Measurements from ENCODE around the gene SLC38A9. TPM values are rescaled to one million over a fixed set of nuclear protein-coding genes. Genes with fewer than 3 reads are reported as not detected.
A peak's percentile ranks its signal among the peaks of the same experiment; 100 is the strongest.

SLC38A9 gene
- total RNA-seq, 1 donor from 2014 or later, result 13.0 TPM

- no peak for ATAC-seq
These were observed 61.7 kb downstream of the SLC38A9 start for GRCh38 chr5:55650386-55650785.

DNA sequence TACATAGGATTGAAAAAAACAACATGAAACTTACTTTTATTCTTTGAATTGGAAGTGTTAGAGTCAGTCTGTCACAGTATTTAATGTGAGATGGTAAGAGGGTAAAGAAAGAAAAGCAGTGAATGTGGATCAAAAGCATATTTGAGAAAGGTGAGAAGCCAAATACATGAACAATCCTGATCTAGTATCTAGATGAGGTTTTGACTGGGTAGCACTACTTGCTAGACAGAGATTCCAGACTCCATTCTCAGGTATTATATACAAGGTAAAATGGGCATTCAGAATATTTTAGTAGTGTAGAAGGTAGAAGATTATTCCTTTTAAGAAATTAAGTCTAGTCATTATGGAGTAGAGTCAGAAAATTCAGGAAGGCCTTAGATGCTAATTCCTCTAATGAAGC, 62.2 kb downstream of the SLC38A9 start:
- ATAC-seq, result no peak

DNA sequence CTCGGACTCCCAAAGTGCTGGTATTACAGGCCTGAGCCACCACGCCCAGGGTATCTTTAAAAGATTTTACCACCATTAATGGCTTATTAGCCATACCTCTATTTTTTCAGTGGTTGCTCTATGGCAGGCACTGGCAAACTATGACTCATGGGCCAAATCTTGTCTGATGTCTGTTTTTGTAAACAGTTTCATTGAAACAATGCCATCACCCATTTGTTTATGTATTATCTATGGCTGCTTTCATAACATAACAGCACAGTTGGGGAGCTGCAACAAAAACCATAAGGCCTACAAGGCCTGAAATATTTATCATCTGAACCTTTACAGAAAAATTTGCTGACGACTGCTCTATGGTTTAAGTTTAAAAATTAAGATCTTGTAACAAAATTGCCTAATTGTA, 66.8 kb downstream of the SLC38A9 start:
- ATAC-seq, result no peak

GRCh38 chr5:55638455-55638854, 73.7 kb downstream of the SLC38A9 start:
- no peak for ATAC-seq

GRCh38 chr5:55638051-55638450, 74.1 kb downstream of the SLC38A9 start:
- ATAC-seq, result no peak

GRCh38 chr5:55636683-55637082, 75.4 kb downstream of the SLC38A9 start:
- peak; percentile 42 for ATAC-seq

- no peak for ATAC-seq
These were observed 75.9 kb downstream of the SLC38A9 start for GRCh38 chr5:55636177-55636576.

GRCh38 chr5:55634866-55635265, 77.3 kb downstream of the SLC38A9 start:
- ATAC-seq, result no peak

- ATAC-seq, result no peak
These were observed 77.8 kb downstream of the SLC38A9 start for GRCh38 chr5:55634209-55634805.

DNA sequence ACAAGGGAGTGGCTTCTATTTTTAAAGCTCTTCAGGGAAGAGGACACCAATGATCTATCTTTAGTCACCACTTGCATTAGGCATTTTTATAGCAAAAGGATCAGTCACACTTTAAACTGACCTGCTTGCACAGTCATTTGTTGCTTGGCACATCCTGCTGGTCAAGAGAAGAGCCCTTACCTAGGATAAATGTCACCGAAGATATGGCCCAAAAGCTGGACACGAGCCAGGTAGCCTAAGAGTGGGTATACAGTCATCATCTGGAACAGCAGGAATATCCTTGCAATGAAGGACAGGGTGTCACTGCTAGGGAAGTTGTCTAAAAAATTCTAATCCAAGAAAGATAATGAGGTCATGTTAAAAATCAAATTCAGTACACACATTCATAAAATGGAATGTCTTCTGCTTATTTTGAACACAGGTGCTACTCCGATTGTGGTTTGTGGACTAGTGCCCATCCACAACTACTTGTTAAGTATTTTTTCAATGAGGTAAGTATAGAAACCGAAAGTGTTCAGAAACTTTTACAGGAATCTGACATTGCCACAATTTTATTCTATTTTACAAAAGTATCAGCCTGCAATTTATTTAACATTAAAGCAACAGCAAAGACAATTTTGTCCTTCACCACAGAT, 78.4 kb downstream of the SLC38A9 start:
- ATAC-seq, result peak; percentile 63

- no peak for ATAC-seq
These were observed 82.3 kb downstream of the SLC38A9 start for GRCh38 chr5:55629815-55630214.

DNA sequence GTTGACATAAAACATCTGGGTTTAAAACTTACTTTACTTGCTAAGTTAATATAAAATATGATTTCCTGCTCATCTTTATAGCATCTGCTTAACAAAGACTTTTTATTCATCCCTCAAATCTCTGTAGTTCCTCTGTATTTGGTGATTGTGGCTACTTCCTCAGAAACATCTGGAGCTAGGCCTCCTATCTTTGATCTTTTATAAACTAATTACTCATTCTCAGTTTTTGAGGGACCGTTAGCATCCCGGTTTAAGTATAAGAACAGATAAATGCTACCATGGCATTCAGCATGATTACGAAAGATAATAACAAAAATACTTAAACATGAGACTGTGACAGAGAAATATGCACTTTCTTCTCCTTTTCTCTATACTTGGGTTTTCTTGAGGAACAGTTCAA, 85.3 kb downstream of the SLC38A9 start:
- no peak for ATAC-seq

DNA sequence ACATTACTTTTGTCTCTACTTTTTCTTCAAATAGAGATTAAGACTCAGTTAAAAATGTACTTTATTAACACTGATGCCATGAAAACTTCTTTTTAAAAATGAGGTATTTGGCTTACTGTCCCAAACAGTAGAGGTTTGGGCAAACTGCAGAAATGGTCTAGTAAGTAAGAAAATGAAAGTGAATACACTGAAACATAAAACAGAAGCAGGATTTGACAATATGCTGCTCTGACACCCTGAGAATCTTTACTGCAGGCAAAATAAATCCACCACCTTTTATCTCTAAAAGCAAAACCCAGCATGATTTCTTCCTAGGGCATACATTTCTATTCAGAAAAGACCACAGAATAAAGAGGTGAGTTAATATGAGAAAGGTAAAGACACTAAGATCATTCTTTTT, 86.2 kb downstream of the SLC38A9 start:
- ATAC-seq, result no peak

- ATAC-seq, result no peak
These were observed 86.6 kb downstream of the SLC38A9 start for GRCh38 chr5:55625589-55625909.

- no peak for ATAC-seq
These were observed 87.1 kb downstream of the SLC38A9 start for GRCh38 chr5:55624841-55625588.

DNA sequence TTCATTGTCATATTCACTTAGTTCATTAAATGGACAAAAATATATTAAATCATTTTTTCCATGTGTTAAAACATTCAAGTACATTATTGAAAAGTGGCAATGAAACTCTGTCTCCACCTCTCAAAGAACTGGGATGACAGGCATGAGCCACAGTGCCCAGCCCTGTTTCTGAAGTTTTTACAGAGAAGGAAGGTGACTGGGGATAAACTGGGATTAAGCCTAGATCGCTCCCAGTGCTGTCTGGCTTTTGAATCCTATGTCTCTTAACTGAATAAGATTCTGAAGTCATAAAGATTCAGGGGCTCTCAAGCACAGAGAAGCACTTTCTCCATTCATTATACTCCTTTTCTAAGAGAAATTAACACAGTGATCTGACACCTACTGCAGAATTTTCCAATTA, 88.3 kb downstream of the SLC38A9 start:
- ATAC-seq, result peak; percentile 69

- no peak for ATAC-seq
These were observed 89.7 kb downstream of the SLC38A9 start for GRCh38 chr5:55622460-55622859.

GRCh38 chr5:55621229-55621628, 90.9 kb downstream of the SLC38A9 start:
- ATAC-seq, result no peak

- no peak for ATAC-seq
These were observed 91.4 kb downstream of the SLC38A9 start for GRCh38 chr5:55620766-55621160.

- no peak for ATAC-seq
These were observed 91.9 kb downstream of the SLC38A9 start for GRCh38 chr5:55620009-55620765.

DNA sequence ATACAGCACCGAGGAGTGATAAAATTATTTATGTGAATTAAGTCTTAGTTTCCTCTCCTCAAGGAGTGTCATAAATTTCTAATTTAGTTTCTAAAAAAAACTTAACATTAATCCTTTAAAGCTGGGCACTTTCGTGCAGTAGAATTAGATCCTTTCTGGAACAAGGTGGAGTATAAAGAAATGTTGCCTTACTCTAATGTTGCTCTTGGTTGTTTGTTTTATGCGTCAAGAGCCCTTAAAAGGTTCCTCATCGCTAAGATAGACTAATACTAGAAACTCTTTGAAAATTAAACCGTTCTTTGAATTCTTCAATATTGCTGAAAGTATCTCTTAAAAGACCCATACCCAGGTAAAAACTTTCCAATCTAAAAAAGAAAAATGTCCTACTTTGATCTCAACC, 93.8 kb downstream of the SLC38A9 start:
- ATAC-seq, result no peak

- ATAC-seq, result no peak
These were observed 98.8 kb downstream of the SLC38A9 start for GRCh38 chr5:55613112-55613868.

DNA sequence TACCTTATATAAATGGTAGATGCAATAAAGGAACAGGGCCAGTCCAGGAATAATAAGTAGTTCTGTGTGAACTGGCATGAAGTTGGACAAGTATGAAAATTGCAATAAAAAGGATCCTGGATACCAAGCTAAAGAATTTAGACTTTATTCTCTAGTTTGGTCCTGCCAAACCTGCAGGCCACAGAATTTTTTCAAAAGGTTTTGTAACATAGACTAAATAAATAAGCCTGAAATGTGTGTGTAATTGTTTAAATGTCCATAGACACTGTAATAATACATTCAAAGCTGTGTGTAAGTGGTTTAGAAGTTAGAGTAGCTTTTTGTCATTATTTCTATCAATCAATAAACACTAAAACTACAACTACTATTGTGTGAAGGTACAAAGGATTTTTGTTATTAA, 101.6 kb downstream of the SLC38A9 start:
- ATAC-seq, result no peak
